Erythroblast (primary cell): ENCODE results near the gene GPC5.

Experiments
- DNase-seq, 2 experiments: peaks; one replicate each; lab custom pipeline; 2025; lab: John Stamatoyannopoulos, UW
- GATA1 ChIP-seq: IDR thresholded peaks from 2 replicates; pipeline ENCODE4 v1.6.1; 2011; ENCODE audit warnings: low read depth, mild to moderate bottlenecking, control low read depth, low read length, moderate library complexity
- POLR2A ChIP-seq: IDR thresholded peaks from 2 replicates; pipeline ENCODE4 v1.6.1; 2011; ENCODE audit warnings: mild to moderate bottlenecking, low read length

Gene GPC5

GRCh38 chr13:92591117-92591516, 1192.7 kb downstream of the GPC5 start:
- TF ChIP-seq POLR2A (no peak), GATA1 (no peak)
- DNase-seq = no peak

GRCh38 chr13:92592757-92593156, 1194.3 kb downstream of the GPC5 start:
- no peak for DNase-seq
- TF ChIP-seq GATA1 (no peak), POLR2A (no peak)

DNA sequence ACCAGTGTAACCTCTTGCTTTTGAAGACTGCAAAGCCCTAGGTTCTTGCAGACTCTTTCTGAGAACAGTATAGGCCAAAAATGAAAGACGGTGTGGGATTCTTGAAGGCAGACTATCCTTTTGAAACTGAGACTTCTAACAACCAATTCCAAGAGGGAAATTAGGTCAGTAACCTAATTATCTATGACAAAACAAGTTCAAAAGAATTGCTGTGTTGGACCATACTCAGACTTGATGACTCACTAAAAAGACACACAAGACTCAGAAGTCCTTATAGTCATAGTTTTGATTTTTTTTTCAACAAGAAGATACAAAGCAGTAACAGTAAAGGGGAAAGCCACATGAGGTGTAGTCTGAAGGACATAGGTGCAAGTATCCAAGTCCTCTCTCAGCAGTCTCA, 1204.1 kb downstream of the GPC5 start:
- TF ChIP-seq GATA1 (no peak), POLR2A (no peak)
- no peak for DNase-seq

DNA sequence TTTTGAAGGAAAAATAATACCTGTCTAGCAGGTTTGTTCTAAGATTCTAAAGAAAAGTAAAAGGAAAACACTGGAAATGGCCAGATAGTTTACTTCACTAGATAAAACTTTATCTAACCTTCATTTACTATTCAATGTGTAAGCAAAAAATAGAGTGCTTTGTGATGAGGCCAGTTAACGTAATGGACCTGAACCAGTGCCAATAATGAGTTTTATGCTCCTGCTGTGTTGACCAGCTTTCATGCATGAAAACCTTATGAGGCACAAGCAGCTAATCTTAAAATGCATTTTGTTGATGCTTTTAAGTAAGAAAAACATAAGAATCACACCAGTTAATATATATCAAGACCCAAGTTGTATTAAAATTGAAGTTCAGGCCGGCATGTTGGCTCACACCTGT, 1211.0 kb downstream of the GPC5 start:
- TF ChIP-seq POLR2A = no peak
- TF ChIP-seq GATA1 = no peak
- DNase-seq = no peak

- no peak for DNase-seq
- no peak for TF ChIP-seq GATA1
- no peak for TF ChIP-seq POLR2A
Observed at GRCh38 chr13:92612892-92613291, 1214.5 kb downstream of the GPC5 start.

DNA sequence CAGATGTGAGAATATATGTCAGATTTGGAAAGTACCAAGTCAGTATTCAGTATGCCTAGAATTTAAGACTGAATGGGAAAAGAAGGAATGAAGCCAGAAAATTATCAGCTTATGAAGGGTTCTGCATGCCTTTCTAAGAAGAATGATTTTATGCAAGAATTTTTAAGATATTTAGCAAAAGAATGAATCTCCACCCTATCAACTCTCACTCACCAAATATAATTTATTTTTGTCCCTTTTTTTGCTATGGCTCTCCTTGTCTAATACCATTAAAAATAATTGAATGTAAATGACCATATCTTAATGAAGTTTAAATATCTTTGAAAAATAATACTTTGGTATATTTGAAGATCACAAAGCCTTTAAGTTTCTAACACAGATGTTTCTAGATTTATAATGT, 1215.5 kb downstream of the GPC5 start:
- TF ChIP-seq GATA1 (no peak), POLR2A (no peak)
- DNase-seq = no peak

GRCh38 chr13:92621985-92622384, 1223.6 kb downstream of the GPC5 start:
- no peak for TF ChIP-seq GATA1
- TF ChIP-seq POLR2A = no peak
- no peak for DNase-seq

GRCh38 chr13:92622905-92623304, 1224.5 kb downstream of the GPC5 start:
- no peak for DNase-seq
- no peak for TF ChIP-seq POLR2A
- no peak for TF ChIP-seq GATA1

DNA sequence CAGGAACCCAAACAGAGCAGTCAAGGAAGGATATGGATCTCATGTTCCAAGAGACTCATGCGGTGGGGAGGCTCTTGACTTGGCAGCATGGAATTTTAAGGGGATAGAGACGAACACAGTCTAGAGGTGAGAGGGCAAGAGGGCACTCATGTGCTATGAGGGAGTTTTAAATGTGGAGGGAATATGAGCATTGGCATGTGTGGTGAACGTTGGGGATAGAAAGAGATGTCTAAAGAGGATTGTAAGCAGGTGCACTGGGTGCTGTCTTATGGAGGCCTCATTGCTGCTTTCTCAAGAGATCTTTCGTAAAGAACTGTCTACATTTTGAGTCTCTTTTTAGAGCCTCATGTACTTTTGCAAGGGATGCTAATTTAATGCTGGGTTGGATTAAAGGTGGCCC, 1227.9 kb downstream of the GPC5 start:
- no peak for DNase-seq
- no peak for TF ChIP-seq GATA1
- TF ChIP-seq POLR2A = no peak

DNA sequence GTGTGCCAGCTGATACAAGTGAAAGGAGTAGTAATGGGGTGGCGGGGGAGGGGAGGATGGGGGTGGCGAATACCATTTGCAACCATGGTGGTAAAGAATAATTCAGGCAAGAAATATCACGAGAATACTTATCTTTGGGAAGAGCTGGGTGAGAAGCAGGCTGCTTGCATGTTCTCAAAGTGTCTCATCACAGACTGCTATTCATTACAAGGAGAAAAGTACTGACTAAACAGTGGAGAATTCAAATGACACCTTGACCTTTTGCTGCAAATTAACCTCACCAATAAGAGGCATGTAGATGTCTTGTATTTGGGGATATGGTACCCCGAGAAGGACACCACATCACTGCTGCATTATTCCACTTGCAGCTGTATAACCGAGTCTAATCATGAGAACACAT, 1242.5 kb downstream of the GPC5 start:
- no peak for DNase-seq
- TF ChIP-seq GATA1 (no peak), POLR2A (no peak)

- DNase-seq = no peak
- no peak for TF ChIP-seq GATA1
- TF ChIP-seq POLR2A = no peak
Observed at GRCh38 chr13:92649140-92649813, 1250.9 kb downstream of the GPC5 start.

- DNase-seq = no peak
- TF ChIP-seq GATA1 (no peak), POLR2A (no peak)
Observed at GRCh38 chr13:92656103-92656502, 1257.7 kb downstream of the GPC5 start.

GRCh38 chr13:92656648-92657047, 1258.2 kb downstream of the GPC5 start:
- no peak for TF ChIP-seq GATA1
- TF ChIP-seq POLR2A = no peak
- no peak for DNase-seq

- TF ChIP-seq GATA1 = no peak
- no peak for TF ChIP-seq POLR2A
- no peak for DNase-seq
Observed at GRCh38 chr13:92657565-92657964, 1259.1 kb downstream of the GPC5 start.

DNA sequence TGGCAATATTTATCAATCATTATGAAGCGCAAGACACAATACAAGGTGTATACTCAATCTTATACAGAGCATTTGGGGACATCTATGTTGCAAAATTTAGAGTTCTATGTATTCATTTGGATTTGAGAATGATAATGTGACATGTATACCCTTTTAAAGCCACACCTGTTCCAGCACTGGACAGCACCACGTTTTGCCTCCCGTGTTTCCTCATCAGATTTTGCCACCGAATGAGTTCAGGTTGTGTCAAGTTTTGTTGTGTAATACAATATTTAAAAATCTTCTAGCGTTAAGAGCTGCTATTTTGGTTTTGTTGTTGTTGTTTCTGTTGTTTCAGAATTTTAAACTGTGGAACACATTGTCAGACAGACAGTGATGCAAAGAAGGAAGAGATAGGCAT, 1259.9 kb downstream of the GPC5 start:
- TF ChIP-seq POLR2A (no peak), GATA1 (no peak)
- DNase-seq = no peak
